ENCODE measurements around the gene FGFRL1.

FGFRL1 gene

DNA sequence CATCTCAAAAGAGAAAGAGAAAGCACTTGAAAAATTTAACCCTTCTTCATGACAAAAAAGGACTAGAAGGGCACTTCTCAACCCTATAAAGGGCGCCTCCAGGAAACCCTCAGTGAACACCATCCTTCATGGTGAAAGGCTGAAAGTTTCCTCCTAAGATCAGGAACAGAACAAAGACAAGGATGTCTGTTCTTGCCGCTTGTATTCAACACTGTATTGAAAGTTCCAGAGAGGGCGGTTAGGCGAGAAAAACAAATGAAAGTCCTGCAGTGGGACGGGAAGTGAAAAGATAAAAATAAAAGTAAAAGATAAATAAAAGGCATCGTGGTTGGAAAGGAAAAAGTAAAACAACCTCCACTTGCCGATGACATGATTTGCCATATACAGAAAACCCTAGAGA is 51.0 kb downstream of the FGFRL1 start:
- TF ChIP-seq, protein P1, sequence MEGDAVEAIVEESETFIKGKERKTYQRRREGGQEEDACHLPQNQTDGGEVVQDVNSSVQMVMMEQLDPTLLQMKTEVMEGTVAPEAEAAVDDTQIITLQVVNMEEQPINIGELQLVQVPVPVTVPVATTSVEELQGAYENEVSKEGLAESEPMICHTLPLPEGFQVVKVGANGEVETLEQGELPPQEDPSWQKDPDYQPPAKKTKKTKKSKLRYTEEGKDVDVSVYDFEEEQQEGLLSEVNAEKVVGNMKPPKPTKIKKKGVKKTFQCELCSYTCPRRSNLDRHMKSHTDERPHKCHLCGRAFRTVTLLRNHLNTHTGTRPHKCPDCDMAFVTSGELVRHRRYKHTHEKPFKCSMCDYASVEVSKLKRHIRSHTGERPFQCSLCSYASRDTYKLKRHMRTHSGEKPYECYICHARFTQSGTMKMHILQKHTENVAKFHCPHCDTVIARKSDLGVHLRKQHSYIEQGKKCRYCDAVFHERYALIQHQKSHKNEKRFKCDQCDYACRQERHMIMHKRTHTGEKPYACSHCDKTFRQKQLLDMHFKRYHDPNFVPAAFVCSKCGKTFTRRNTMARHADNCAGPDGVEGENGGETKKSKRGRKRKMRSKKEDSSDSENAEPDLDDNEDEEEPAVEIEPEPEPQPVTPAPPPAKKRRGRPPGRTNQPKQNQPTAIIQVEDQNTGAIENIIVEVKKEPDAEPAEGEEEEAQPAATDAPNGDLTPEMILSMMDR (IDR thresholded peaks at IDR 0.05; ENCODE audit: borderline replicate concordance, insufficient read depth, low read depth, low read length) = no peak
- H3K4me3 ChIP-seq (ENCODE audit: low read depth, low read length) = no peak overlapping the region

DNA sequence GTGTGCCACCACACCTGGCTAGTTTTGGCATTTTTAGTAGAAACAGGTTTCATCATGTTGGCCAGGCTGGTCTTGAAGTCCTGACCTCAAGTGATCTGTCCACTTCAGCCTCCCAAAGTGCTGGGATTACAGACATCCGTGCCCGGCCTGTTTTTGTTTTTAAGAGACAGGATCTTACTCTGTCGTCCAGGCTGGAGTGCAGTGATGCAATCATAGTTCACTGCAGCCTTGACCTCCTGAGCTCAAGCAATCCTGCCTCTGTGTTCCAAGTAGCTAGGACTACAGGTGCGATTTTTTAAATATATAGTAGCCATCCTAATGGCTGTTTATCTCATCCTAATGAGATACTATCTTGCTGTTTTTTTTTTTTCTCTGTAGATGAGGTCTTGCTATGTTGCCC is 54.3 kb downstream of the FGFRL1 start:
- TF ChIP-seq, protein P1 (IDR thresholded peaks at IDR 0.05; ENCODE audit: borderline replicate concordance, insufficient read depth, low read depth, low read length) = no peak
- H3K4me3 ChIP-seq (ENCODE audit: low read depth, low read length) = no peak overlapping the region

DNA sequence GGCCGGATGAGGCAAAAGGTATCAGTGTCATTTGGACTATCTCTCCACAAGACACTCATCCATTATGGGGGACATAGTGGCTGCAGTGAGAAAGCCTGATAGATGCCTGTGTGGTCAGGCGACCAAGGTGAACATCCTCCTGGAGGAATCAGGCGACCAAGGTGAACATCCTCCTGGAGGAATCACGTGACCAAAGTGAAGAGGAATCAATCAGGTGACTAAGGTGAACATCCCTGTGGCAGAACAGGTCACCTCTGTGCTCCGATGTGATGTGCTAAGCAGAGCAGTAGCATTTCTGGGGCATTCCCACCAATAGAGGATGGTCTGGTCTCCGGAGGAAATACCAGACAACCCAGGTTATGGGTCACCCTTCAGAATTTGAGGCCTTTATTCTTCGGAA is 58.0 kb downstream of the FGFRL1 start:
- TF ChIP-seq, protein P1 (IDR thresholded peaks at IDR 0.05; ENCODE audit: borderline replicate concordance, insufficient read depth, low read depth, low read length) = no peak
- H3K4me3 ChIP-seq (ENCODE audit: low read depth, low read length) = no peak overlapping the region

DNA sequence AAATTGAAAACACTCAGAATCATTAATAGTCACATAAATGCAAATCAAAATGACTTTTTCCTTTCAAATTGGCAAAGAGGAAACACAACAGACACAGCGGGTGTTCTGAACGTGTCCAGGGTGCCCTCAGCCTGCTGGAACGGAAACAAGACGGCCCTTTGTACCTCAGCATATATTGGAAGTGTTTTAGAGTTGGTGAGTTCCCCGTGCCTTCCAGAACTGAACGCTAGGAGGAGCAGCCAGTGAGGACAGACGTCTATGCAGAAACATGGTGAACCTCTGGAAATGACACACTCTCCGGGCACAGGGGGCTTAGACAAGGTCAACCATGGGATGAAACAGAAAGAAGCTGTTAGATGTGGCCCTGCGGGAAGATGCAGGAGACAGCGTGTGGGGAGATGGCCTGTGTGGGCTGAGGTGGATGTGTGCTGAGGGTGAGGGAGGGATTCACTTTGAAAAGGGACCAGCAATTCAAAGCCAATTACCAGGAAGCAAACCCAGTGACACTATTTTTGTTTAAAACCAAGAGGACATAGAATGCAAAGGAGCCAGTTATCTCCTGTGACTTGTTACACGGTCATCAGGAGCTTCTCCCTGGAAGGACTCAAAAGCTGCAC is 61.5 kb downstream of the FGFRL1 start:
- H3K4me3 ChIP-seq (ENCODE audit: low read depth, low read length) = no peak overlapping the region
- TF ChIP-seq, protein P1 (IDR thresholded peaks at IDR 0.05; ENCODE audit: borderline replicate concordance, insufficient read depth, low read depth, low read length) = peak; percentile 61; the same call in 1 of the 2 replicates

DNA sequence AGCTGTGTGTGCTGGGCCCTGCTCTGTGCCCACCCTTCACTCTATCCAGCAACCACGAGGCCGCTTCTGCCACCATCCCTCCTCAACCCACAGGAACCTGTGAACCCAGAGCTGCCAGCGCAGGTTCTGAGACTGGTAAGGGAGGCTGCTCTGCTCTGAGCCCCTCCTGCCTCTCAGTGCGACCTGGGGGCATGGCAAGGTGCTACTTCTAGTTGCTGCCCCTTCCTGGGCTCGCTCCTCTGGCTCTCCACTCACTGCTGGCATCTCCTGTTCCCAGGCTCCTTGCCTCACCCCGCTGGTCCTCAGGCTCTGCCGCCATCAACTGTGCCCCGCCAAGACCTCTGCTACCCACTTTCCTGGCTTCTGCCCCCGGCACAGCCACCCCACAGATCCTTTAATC is 62.7 kb downstream of the FGFRL1 start:
- H3K4me3 ChIP-seq (ENCODE audit: low read depth, low read length) = no peak overlapping the region
- TF ChIP-seq, protein P1 (IDR thresholded peaks at IDR 0.05; ENCODE audit: borderline replicate concordance, insufficient read depth, low read depth, low read length) = no peak

DNA sequence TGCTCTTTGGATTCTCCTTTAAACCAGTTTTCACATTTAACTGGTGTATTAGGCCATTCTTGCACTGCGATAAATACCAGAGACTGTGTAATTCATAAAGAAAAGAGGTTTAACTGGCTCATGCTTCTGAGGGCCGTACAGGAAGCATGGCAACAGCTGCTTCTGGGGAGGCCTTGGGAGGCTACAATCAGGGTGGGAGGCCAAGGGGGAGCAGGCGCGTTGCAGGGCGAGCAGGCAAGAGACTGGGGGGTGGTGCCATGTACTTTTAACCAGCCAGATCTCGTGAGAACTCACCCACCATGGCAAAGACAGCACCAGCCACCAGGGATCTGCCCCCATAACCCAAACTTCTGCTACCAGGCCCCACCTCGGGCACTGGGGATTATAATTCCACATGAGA is 63.8 kb downstream of the FGFRL1 start:
- TF ChIP-seq, protein P1 (IDR thresholded peaks at IDR 0.05; ENCODE audit: borderline replicate concordance, insufficient read depth, low read depth, low read length) = no peak
- no peak overlapping the region for H3K4me3 ChIP-seq (ENCODE audit: low read depth, low read length)

All from GM12875 (cell line).